HG03095 (cell line): Measurements from ENCODE around the gene GFI1B.
"Not testable (repeated sequence)": the region's sequence is repeated elsewhere in the genome, so short reads cannot be mapped to it uniquely, and the experiment has no call there.

Experiments
- ATAC-seq: cut with Tn5 transposase; IDR thresholded peaks from one replicate; pipeline ENCODE4 v1.9.1; 2021; ENCODE audit warnings: moderate library complexity; ENCODE audit not compliant: unreplicated experiment

The GFI1B gene

GRCh38 chr9:132967908-132968307, 10.6 kb upstream of the GFI1B start:
- ATAC-seq, result not testable (repeated sequence)

- no peak for ATAC-seq
Measured at GRCh38 chr9:132969783-132970182, 8.7 kb upstream of the GFI1B start.

GRCh38 chr9:132970324-132971062, 8.0 kb upstream of the GFI1B start:
- ATAC-seq, result no peak

GRCh38 chr9:132973166-132973565, 5.3 kb upstream of the GFI1B start:
- no peak for ATAC-seq

GRCh38 chr9:132973713-132974112, 4.8 kb upstream of the GFI1B start:
- ATAC-seq, result no peak

GRCh38 chr9:132975961-132976360, 2.5 kb upstream of the GFI1B start:
- ATAC-seq, result no peak

- ATAC-seq, result no peak
Measured at GRCh38 chr9:132976571-132976970, 1.9 kb upstream of the GFI1B start.

- ATAC-seq, result no peak
Measured at GRCh38 chr9:132978112-132978450, 413 bp upstream of the GFI1B start.

GRCh38 chr9:132980157-132980556, 1.7 kb downstream of the GFI1B start:
- no peak for ATAC-seq

- no peak for ATAC-seq
Measured at GRCh38 chr9:132982458-132982857, 4.0 kb downstream of the GFI1B start.

- ATAC-seq, result no peak
Measured at GRCh38 chr9:132983491-132984201, 5.2 kb downstream of the GFI1B start.

- no peak for ATAC-seq
Measured at GRCh38 chr9:132984202-132985070, 5.9 kb downstream of the GFI1B start.

GRCh38 chr9:132985071-132985350, 6.5 kb downstream of the GFI1B start:
- ATAC-seq, result no peak

- no peak for ATAC-seq
Measured at GRCh38 chr9:132985489-132985888, 7.0 kb downstream of the GFI1B start.

- ATAC-seq, result no peak
Measured at GRCh38 chr9:132986114-132986513, 7.6 kb downstream of the GFI1B start.

GRCh38 chr9:132986640-132987620, 8.4 kb downstream of the GFI1B start:
- ATAC-seq, result no peak

- no peak for ATAC-seq
Measured at GRCh38 chr9:132988244-132989013, 9.9 kb downstream of the GFI1B start.

- no peak for ATAC-seq
Measured at GRCh38 chr9:132989014-132989310, 10.5 kb downstream of the GFI1B start.

- no peak for ATAC-seq
Measured at GRCh38 chr9:132989414-132989996, 11.0 kb downstream of the GFI1B start.
